HG03196 (cell line): ENCODE data around the gene RAB8B.

Experiments used
- ATAC-seq: cut with Tn5 transposase; IDR thresholded peaks from one replicate; pipeline ENCODE4 v1.9.1; 2021; ENCODE audit not compliant: unreplicated experiment

The RAB8B gene

DNA sequence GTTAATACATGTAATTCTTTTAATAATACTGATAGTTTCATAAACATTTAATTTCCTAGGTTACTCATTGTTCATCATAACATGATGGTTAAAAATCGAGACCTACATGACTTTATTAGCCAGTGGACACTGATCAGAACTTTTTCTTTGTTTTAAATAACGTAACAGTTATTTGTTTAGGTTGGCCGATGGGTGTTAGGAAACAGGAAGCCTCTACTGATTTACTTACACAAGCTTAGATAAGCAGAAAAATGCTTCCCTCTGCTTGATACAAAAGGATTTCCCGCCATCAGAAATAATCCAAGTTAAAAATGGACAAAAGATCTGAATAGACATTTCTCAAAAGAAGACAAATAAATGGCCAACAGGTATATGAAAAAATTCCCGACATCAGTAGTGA, 71.4 kb downstream of the RAB8B start:
- no peak for ATAC-seq

DNA sequence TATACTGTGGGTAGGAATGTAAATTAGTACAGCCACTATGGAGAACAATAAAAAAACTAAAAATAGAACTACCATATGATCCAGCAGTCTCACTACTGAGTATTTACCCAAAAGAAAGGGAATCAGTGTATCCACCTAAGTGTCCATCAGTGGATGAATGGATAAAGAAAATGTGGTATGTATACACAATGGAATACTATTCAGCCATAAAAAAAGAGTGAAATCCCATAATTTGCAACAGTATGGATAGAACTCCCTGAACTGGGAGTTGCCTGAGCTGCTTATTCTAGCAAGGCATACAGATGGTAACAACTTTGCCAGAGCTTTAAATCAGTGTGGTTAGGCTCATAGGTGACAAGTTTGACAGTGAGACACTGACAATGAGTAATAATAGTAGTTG, 71.9 kb downstream of the RAB8B start:
- no peak for ATAC-seq

- ATAC-seq: no peak
Observed at GRCh38 chr15:63263519-63263918, 74.1 kb downstream of the RAB8B start.

DNA sequence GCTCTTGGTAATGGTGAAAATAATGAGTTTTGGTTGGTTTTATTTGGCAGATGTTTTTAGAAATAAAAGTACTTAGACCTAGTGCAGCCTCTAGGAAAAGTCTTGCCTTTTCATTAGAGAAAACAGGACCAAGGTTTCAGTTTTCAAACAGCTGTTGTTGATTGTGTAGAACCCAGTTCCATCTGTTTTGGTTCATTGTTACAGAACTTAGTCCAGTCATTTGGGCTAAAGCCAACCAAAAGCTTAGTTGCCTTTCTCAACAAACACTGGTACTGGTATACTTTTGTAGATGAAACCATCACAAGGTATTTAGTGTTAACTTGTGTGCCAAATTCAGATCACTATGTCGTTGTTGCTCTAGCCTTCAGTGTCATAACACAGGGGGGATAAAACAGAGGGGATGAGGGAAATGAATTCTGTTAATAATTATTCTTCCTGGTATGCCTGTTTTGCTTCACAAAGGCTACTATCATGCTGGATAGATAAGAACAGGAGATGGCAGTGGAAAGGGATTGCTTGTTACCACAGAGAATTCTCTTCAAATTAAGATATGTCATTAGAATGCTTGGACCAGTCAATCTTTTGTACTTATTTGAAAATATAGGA, 75.4 kb downstream of the RAB8B start:
- no peak for ATAC-seq

- no peak for ATAC-seq
Observed at GRCh38 chr15:63274427-63274826, 85.0 kb downstream of the RAB8B start.

DNA sequence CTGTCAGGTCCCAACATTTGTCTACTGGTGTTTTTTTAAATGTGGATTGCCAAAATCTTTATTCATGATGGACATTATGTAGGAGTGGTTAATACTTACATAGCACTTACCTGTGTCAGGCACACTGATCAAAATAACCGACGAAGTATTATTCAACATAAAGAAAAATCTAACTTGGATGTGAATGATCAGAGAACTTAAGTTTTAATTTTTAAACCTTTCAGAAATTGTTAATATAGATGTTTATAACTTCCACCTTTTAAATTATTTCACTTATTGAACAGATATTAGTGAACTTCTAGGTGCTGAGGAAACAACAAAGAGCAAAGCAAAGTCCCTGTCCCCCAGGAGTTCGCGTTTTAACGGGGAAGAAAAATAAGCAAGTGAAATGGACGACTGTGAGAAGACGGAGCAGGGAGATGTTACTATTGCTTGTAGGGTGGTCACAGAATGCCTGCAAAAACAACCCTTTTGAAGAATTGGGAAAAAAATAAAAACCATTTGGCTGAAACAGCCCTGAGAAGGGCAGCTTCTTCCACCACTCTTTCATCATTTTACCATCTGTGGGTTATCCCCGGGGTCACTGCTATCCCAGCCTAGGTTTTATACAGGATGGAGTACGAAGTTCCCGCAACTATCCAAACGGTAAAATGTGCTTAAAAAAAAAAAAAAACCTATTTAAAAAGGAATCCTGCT, 87.1 kb downstream of the RAB8B start:
- ATAC-seq: no peak

DNA sequence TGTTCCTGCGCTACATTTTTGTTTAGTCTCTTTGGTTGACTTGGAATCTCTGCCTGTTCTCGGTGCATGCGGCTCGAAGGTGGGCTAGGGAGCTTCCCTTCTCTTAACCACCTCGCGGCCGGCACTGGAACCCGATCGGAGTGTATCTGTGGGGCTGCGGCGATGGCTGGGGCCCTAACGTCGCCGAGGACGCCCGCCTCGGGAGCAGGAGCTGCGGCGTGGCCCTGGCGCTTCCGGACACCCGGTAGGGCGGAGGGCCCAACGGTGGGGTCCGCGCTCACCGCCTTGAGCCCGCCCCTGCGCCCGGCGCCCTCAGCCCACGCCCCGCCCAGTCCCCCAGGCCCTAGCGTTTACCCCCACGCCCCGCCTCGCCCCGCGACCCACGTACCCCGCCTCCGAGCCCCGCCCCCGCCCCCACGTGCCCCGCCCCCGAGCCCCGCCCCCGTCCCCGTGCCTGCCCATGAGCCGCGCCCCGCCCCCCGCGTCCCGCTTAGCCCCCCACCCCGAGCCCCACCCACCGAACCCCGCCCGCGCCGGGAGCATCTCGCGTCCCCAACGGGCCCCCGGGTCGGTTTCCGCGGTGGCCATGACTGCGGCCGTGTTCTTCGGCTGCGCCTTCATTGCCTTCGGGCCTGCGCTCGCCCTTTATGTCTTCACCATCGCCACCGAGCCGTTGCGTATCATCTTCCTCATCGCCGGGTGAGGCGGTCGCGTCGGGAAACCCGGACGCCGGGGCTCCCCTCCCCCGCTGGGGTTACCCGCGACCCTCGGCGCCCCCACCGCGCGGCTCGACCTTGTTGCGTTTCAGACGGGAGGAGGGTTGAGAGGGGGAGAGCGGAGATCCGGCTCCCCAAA, 87.9 kb downstream of the RAB8B start, which contains the start of gene APH1B:
Gene APH1B, plus strand, starts transcription at position 568 of the 855 bp plus-strand sequence. Its CDS starts 19 bp downstream, at position 587.
- peak; percentile 73 for ATAC-seq

DNA sequence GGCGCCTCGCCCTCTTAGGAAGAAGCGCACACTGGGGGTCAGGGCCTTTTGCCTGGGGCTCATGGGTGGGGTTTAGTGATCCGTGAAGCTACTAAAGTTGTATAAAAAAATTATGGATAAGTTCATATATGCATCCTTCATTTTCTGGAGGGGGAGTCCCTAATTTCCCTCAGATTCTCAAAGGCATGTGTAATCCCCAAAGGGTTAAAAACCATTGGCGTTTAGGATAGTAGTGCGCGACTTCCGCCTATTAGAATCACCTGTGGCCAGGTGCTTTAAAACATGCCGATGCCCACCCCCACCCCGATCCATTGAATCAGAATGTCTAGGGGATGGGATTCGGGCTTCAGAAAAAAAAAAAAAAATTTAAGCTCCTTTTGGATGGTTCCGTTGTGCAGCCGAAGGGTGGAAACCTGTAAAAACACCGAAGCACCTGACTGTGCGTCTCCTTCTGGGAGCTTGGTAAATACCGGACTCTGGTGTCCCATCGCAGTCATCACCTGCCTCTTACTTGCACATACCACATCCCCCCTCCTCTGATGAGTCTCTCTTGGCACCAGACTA, 88.6 kb downstream of the RAB8B start:
- ATAC-seq: peak; percentile 34

- ATAC-seq: no peak
Observed at GRCh38 chr15:63283126-63283525, 93.7 kb downstream of the RAB8B start.

- ATAC-seq: no peak
Observed at GRCh38 chr15:63284335-63284734, 94.9 kb downstream of the RAB8B start.

GRCh38 chr15:63287109-63287508, 97.7 kb downstream of the RAB8B start:
- ATAC-seq: no peak

- ATAC-seq: no peak
Observed at GRCh38 chr15:63288342-63288741, 98.9 kb downstream of the RAB8B start.

DNA sequence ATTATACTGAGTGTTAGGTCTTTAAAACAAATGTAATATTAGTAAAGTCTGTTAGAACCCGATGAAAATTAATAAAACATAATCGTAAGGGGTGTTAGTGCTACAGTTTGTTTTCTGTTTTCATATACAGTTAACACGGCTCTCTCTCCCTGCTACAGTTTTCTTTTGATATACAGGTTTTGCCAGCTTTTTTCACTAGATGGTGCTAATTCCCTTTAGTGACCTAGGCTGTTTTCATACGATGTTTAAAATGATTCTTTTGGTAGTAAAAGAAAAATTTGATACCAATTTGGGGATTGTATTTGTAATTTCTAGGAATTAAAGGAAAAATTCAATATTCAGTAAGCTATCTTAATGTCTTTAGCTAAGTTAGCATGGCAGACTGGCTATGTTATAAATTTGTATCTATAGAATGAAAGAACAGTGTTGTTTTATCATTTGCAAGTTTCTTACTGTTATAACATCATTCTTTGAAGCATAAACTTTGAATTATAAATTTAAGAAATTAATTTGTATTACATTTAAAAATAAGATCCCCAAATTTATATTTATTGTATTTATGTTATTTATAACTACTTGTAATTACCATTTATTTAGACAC, 99.5 kb downstream of the RAB8B start:
- ATAC-seq: no peak

GRCh38 chr15:63291507-63291906, 102.1 kb downstream of the RAB8B start:
- ATAC-seq: no peak

GRCh38 chr15:63292241-63292640, 102.8 kb downstream of the RAB8B start:
- no peak for ATAC-seq

GRCh38 chr15:63292771-63293170, 103.4 kb downstream of the RAB8B start:
- no peak for ATAC-seq

GRCh38 chr15:63294359-63294758, 105.0 kb downstream of the RAB8B start:
- no peak for ATAC-seq

GRCh38 chr15:63295341-63295740, 105.9 kb downstream of the RAB8B start:
- no peak for ATAC-seq

DNA sequence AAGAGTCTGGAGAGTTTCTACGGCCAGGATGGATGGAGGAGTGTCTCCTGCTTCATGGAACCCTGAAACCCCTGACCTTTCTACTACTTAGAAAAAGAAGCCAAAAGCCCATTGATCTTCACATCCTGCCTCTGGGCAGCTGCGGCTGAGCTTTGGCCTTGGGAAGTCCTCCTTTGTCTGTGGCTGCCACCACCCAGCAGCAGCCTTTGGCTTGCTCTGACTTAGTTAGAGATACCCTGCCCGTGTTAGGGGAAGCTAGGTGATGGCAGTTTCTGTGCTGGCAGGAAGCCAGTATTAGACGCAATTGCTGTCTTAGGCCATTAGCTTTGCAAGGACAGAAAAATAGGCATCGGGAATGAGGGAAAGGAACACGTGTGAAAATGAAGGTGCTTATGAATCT, 106.8 kb downstream of the RAB8B start:
- no peak for ATAC-seq

DNA sequence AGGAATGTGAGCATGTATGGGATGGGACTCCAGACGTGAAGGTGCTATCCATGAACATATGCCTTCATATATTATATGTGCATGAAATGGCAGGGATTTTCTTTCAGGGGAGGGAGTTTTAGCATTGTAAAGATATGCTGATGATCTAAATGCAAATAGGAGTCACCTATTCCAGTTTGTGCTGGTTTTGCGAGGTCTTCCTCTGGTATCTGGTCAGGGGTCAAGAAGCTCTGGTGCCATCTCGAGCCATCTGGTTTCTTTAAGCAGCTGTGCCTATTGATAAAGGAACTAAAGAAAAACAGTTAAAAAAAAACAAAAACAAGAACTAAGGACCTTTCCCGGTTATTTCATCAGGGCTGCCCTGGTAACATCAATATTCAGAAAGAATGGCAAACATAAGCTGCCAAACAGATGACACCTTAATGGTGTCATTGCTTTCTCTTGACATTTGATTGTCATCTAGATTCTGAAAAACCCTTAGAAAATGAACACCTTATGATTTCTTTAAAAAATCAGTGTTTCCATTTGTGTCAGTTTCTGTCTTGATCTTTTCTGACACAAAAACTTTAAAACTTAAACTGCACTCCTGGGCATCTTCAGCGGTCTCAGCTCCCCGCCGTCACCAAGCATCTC, 110.7 kb downstream of the RAB8B start:
- ATAC-seq: no peak

DNA sequence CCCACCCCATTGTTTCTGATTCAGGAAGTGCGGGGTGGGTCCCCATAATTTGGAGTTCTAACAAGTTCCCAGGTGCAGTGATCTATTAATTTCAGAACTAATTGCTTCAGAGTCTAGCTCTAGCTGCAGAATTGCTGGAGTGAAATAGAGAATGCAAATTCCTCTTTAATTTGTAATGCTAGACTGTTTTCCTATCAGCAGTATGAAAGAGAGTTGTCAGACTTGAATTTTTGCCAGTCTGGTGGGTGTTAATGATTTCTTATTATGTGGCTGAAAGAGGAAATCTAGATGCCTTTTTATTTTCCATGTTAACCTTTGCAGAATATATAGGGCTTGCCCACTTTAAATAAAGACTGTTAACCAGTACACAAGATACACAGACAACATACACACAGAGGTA, 111.7 kb downstream of the RAB8B start:
- ATAC-seq: no peak
